Psoas muscle (tissue), 8 donors: Measurements from ENCODE around the gene SOX1. TPM values are rescaled to one million over a fixed set of nuclear protein-coding genes. Genes with fewer than 3 reads are reported as not detected.

Experiments used
- ATAC-seq, 4 donors: fragments of 200-7000 bp; cut with Tn5 transposase; one replicate each; pipeline ENCODE4 v1.9.1; 2020; ENCODE audit warnings: moderate library complexity in 3 of 4, mild to moderate bottlenecking in 2 of 4
- DNase-seq, 2 donors: peaks; one replicate each; pipeline ENCODE4 v3.0.0-alpha.2; 2020
- H3K27ac ChIP-seq: fragments of 200-600 bp; one replicate; pipeline ENCODE4 v1.8.0; 2022
- H3K27me3 ChIP-seq, 3 donors: fragments of 200-600 bp in 1 of 3; one replicate each; pipeline versions ENCODE4 v1.6.1 to v1.8.0; 2013 to 2022; ENCODE audit warnings: low read length in 2 of 3, mild to moderate bottlenecking in 2 of 3, moderate library complexity in 1 of 3; ENCODE audit not compliant: insufficient read depth in 3 of 3
- H3K36me3 ChIP-seq, 2 donors: fragments of 200-600 bp in 1 of 2; one replicate each; pipeline versions ENCODE4 v1.6.1 to v1.8.0; 2013 to 2022; ENCODE audit warnings: low read depth in 1 of 2, mild to moderate bottlenecking in 1 of 2, moderate library complexity in 1 of 2; ENCODE audit not compliant: insufficient read depth in 1 of 2
- H3K4me1 ChIP-seq: fragments of 200-600 bp; one replicate; pipeline ENCODE4 v1.8.0; 2022
- H3K4me3 ChIP-seq: fragments of 200-600 bp; one replicate; pipeline ENCODE4 v1.8.0; 2022; ENCODE audit warnings: mild to moderate bottlenecking
- H3K9me3 ChIP-seq: fragments of 200-600 bp; one replicate; pipeline ENCODE4 v1.8.0; 2022
- CTCF ChIP-seq: fragments of 200-600 bp; IDR thresholded peaks from one replicate; pipeline ENCODE4 v1.8.0; 2022; ENCODE audit warnings: antibody characterized with exemption
- WGBS, 3 donors: extraction: QIAGEN DNeasy Blood & Tissue Kit; methylation state at CpG; one replicate each; pipeline versions ENCODE4 v1.1.6 to v1.1.7; 2013; 5-methylcytosine and 5-hydroxymethylcytosine counted together
- intact Hi-C, 2 donors: fragments of 100-400 bp; cut with DNase I; formaldehyde crosslinking; loops; one replicate each; pipeline versions ENCODE4 v1.11.0 to v1.14.2; 2022
- polyA plus RNA-seq, 3 donors: library from polyadenylated mRNA; stranded (reverse); fragments of 200-250 nt; gene quantifications; one replicate each; pipeline ENCODE4 v1.2.3, GENCODE V29; 2013
- total RNA-seq, 4 donors: library from RNA; stranded (reverse); fragmentation: NEBNext Ultra II Directional in 2 of 4; extraction: Animal tissue kit (Norgen Biotek cat#: 25700) in 2 of 4; gene quantifications; one replicate each; pipeline versions ENCODE4 v1.2.1 to v1.2.4, GENCODE V29; 2021 to 2023
- donor health status: healthy with polysubstance abuse.
- donor health status: DM: no; HTN: no; CAD: no; lungs with moderate emphysema.
- donor health status: Bipolar disorder and iron deficiency.
- donor health status: healthy.
- donor health status: DM: yes; HTN: yes; CAD: no.
- donor health status: DM: no; HTN: no; CAD: no.
- donor health status: DM: no; HTN: no; CAD: no.
- donor health status: DM: yes; HTN: yes; CAD: no.

SOX1 gene
- total and polyA plus RNA-seq, 7 donors, result not detected

GRCh38 chr13:112068540-112069060 is 1.7 kb downstream of the SOX1 start:
- intact Hi-C loops, result no loop called here
- H3K4me1 ChIP-seq, result no peaks in the 10 kb centered on the region
- H3K36me3 ChIP-seq, result no peaks in the 10 kb centered on the region
- H3K27me3 ChIP-seq, result peaks cover 13 to 92% (median 35%) of the 10 kb centered on the region in 3 donors
- TF ChIP-seq CTCF, result no peak
- ATAC-seq (no peak), DNase-seq (no peak)
- 1 to 5% (median 1%) methylated on average over 26 to 80 of the region's 80 CpGs for WGBS, 3 donors
- no peak overlapping the region for H3K27ac ChIP-seq
- H3K9me3 ChIP-seq, result no peaks in the 10 kb centered on the region
- H3K4me3 ChIP-seq, result no peak overlapping the region

GRCh38 chr13:112069061-112069844 is 2.3 kb downstream of the SOX1 start:
- no peaks in the 10 kb centered on the region for H3K4me1 ChIP-seq
- H3K27me3 ChIP-seq, result peaks cover 13 to 92% (median 35%) of the 10 kb centered on the region in 3 donors
- 4 to 7% (median 5%) methylated on average over 33 of the region's 33 CpGs for WGBS, 3 donors
- no peak for TF ChIP-seq CTCF
- intact Hi-C loops, result no loop called here
- H3K27ac ChIP-seq, result no peak overlapping the region
- no peak overlapping the region for H3K4me3 ChIP-seq
- H3K9me3 ChIP-seq, result no peaks in the 10 kb centered on the region
- no peaks in the 10 kb centered on the region for H3K36me3 ChIP-seq
- ATAC-seq (no peak), DNase-seq (no peak)

GRCh38 chr13:112069845-112070251 is 2.9 kb downstream of the SOX1 start:
- no peak for DNase-seq
- ATAC-seq, result no peak
- Histone ChIP-seq H3K4me1 (no peaks in the 10 kb centered on the region), H3K27ac (no peak overlapping the region), H3K27me3 (peaks cover 13 to 92% (median 37%) of the 10 kb centered on the region in 3 donors), H3K4me3 (no peak overlapping the region), H3K9me3 (no peaks in the 10 kb centered on the region), H3K36me3 (no peaks in the 10 kb centered on the region)
- no peak for TF ChIP-seq CTCF
- intact Hi-C loops, result no loop called here
- WGBS, 3 donors, result 11 to 12% (median 12%) methylated on average over 17 of the region's 17 CpGs

- 58 to 67% (median 60%) methylated on average over 13 of the region's 13 CpGs for WGBS, 3 donors
- no peak for DNase-seq
- H3K9me3 ChIP-seq, result no peaks in the 10 kb centered on the region
- H3K27me3 ChIP-seq, result peaks cover 10 to 92% (median 41%) of the 10 kb centered on the region in 3 donors
- H3K27ac ChIP-seq, result no peak overlapping the region
- ATAC-seq, result no peak
- intact Hi-C loops, result no loop called here
- TF ChIP-seq CTCF, result no peak
- no peak overlapping the region for H3K4me3 ChIP-seq
- no peaks in the 10 kb centered on the region for H3K4me1 ChIP-seq
- no peaks in the 10 kb centered on the region for H3K36me3 ChIP-seq
Observed at GRCh38 chr13:112071102-112071722, 4.3 kb downstream of the SOX1 start.
